ENCODE results near the gene RETREG1.
"Not testable (repeated sequence)": the region's sequence is repeated elsewhere in the genome, so short reads cannot be mapped to it uniquely, and the experiment has no call there.

Gene RETREG1

GRCh38 chr5:16482891-16483290, 133.9 kb downstream of the RETREG1 start:
- no peak for DNase-seq

DNA sequence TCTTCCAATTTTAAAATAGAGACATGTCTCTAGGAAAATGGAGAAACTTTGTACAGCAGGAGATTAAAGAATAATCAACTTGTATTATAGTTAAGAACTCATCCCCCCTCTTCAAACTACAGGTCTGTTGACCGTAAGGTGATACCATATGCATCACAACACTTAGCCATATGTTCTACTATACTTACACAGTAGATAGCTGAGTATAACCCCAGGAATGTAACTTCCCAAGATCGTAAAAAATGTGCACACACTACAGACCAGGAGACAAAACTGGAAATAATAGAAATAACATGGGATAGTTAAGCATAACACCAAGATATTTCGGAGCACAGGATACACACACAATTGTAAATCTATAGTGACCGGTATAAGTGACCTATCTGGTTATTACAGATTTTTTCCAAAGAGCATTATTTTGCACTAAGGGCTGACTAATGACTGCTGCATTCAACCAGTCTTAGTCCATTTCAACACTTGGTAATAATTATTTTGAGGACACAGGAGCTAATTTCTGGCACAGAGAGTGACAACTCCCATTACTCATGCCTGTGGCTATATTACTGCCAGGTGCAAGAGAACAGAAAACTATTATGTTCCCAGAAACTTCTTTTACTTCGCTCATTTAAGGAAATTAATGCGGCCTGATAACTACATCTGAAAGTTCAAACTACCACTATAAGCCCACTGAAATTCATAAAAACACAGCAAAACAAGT, 135.8 kb downstream of the RETREG1 start:
- DNase-seq: no peak

GRCh38 chr5:16480144-16480543, 136.7 kb downstream of the RETREG1 start:
- DNase-seq: no peak

DNA sequence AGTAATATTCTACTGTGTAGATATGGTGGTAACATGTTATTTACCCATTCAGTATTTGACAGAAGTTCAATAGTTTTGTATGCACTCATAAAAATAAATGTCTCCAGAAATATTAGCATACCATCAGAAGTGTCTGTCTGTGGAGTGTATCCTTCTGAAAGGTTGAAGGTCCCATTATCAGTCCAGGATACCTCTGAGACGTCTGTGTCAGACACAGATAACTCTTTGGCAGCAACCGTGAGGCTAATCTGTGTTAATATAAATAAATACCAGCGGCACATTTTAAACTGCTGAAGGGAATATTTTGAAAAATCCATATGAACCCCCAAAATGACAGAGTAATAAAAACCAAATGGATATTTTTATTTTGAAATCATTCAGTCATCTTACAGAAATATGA, 139.3 kb downstream of the RETREG1 start:
- no peak for DNase-seq

GRCh38 chr5:16476417-16476816, 140.4 kb downstream of the RETREG1 start:
- not testable (repeated sequence) for DNase-seq

GRCh38 chr5:16471387-16471786, 145.4 kb downstream of the RETREG1 start:
- DNase-seq: no peak

GRCh38 chr5:16467363-16468219, 149.2 kb downstream of the RETREG1 start:
- DNase-seq: peak; percentile 66

DNA sequence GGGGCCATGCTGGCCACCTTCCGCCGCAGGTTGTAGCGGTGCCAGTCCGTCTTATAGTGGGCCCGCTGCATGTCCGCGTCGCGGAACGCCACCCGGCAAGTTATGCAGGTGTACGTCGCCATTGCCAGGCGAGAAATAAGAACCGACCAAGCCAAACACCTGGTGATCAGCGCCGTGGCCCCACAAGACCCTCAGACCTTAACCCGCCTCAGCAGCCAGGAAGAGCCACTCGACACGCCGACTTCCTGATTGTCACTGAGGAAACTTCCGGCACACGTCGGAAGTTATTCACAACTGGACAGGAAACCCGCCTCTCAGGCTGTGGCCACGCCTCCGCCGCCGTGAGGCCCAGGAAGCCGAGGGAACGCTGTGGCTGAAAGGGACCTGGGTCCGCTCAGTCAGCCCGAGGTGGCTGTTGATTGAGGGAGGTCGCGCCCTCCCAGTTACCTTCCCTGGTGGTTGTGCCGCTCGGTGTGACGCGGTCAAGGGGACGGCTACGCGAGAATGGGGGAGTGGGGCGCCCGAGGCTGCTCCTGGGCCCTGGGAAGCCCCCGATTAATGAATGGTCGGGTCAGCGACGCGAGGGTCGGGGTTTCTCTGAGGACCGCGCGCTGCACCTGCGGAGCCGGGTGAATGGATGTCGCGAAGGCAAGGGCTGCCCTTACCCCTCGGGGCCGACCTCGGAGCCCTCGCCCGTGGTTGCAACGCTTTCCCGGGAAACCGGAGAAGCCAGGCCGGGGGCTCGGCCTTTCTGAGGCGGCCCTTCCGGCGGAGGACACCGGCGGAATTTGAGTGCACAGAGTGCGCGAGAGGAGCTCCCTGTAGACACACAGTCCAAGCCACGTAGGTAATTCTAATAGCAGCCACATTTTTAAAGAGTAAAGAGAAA, 151.0 kb downstream of the RETREG1 start, which contains the start of gene ZNF622:
Gene ZNF622, minus strand, starts transcription at position 257 of the 889 bp plus-strand sequence. Its CDS starts 135 bp downstream, at position 122.
- peak; percentile 54 for DNase-seq

GRCh38 chr5:16464664-16465543, 151.9 kb downstream of the RETREG1 start:
- DNase-seq: no peak

DNA sequence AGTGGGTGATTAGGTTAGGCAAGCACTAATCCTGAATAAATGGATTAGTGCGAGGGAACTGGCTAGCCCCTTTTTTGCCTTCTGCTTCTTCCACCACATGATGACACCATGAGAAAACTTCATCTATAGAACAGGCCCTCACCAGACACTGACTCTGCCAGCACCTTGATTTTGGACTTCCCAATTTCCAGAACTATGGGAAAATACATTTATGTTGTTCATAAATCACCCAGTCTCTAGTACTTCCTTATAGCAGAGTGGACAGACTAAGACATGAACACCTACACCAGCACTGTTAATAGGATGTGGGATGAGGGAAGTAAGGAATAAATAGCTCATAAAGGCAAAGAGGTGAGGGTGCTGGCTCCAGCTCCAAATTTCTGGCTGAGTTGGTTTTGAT, 152.6 kb downstream of the RETREG1 start:
- DNase-seq: no peak

- peak; percentile 82 for DNase-seq
These were observed 155.0 kb downstream of the RETREG1 start for GRCh38 chr5:16461782-16462181.

- DNase-seq: no peak
These were observed 155.8 kb downstream of the RETREG1 start for GRCh38 chr5:16461026-16461425.

DNA sequence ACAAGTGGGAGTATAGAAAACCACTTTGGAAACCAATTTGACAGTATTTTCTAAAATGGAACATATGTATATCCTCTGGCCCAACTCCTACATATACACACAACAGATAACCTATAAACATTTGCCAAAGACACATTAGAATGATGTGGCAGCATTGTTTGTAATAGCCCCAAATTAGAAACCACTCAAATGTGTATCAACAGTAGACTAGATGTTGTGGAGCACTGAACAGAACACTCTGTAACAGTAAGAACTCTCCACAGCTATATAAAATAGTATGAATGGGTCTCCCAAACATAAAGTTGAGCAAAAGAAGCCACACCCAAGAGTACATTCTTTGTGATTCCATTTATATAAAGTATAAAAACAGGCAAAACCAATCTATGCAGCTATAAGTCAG, 157.3 kb downstream of the RETREG1 start:
- DNase-seq: no peak

DNA sequence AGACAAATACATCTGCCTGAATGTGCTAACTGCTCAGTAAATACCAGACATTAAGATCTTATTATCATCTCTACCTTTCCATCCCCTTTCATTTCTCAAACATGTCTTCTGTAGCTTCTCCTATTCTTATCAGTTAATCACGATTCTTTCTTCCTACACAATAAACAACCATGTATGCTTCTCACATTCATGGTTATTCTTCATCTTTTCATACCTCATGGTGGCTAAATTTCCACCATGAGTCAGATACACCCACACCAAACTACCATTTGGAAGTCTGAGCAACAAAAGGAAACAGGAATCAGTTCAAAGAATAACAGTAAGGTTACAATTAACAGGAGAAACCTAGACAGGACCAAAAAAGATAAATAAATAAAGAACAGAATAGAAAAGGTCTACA, 158.9 kb downstream of the RETREG1 start:
- no peak for DNase-seq

- no peak for DNase-seq
These were observed 159.3 kb downstream of the RETREG1 start for GRCh38 chr5:16457451-16457850.

DNA sequence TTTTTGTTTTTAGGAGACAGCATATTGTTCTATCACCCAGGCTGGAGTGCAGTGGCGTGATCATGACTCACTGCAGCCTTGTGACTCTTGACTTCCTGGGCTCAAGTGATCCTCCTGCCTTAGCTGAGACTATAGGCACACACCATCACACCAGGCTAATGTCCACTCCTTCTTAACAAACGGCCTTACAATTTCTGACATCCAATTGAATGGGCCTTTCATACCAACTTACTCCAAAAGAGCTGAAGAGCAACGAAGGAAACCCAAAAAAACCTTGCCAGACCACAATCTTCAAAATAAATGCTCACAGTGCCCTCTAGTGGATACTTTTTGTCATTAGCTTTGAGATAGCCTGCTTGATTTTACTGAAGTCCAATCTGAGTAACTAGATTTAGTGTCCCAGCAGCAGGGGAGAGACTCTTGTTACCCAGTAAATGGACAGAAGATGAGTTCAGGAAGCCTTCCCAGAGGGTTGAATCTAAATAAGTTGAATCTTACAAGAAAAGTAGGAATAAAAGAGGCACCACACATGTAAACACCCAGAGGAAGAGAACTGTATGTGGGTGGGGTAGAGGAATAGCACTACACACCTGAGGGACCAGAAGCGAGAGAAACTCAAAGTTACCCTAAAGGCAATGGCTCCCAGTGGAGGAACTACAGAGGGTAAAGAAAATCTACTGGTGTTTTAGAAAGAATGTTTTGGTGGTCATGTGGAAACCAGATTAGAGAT, 160.5 kb downstream of the RETREG1 start:
- peak; percentile 67 for DNase-seq

DNA sequence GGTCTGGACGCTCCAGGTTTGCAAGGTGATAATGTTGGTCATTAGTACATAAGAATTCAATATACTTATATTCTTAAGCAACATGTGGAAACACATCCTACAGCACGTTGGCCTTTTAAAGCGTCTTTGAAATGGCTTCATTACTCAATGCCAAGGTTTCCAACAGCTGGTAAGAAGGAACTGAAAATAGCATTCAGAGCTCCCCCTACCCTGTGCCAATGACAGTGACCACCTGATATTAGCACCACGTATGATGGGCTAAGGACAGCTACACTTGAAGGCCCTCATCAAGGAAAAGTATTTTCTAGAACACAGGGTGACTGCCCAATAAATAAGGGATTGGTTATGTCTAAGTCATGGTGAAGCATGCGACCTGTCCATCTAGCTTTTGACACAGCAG, 161.1 kb downstream of the RETREG1 start:
- no peak for DNase-seq

- DNase-seq: no peak
These were observed 162.1 kb downstream of the RETREG1 start for GRCh38 chr5:16454686-16455085.

DNA sequence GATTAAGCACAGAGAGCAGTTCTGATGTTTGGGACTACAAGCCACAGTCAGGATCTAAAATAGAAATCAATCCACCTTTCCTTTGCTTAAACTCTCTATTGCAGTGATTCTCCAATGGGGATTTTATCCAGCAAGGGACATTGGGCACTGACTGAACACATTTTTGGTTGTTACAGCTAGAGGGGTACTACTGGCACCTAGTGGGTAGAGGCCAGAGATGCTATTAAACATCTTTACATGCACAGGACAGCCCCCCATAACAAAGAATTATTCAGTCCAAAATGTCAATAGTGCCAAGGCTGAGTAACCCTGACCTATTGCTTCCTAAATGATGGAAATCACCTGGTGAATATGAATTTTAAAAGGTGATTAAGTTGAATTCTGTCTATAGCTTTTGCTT, 163.2 kb downstream of the RETREG1 start:
- DNase-seq: no peak

GRCh38 chr5:16450163-16450562, 166.6 kb downstream of the RETREG1 start:
- no peak for DNase-seq

GRCh38 chr5:16446993-16447392, 169.8 kb downstream of the RETREG1 start:
- no peak for DNase-seq

Data from kidney glomerular epithelial cell (primary cell).